ENCODE data around the gene APLF. TPM values are rescaled to one million over a fixed set of nuclear protein-coding genes. Genes with fewer than 3 reads are reported as not detected.

The APLF gene
- total and polyA plus RNA-seq, 2 donors from 2014 or later: 0.95 to 5.9 TPM

GRCh38 chr2:68501768-68502167 is 34.4 kb downstream of the APLF start:
- no peaks in the 10 kb centered on the region for H3K27me3 ChIP-seq (ENCODE audit: control insufficient read depth, insufficient read depth, low read length)
- FAIRE-seq (no peak), DNase-seq (no peak)
- no peak overlapping the region for H3K9ac ChIP-seq (ENCODE audit: low read length in 3 of 3)
- intact Hi-C loops (cut with DNase I): no loop called here
- H3K27ac ChIP-seq (ENCODE audit: low read depth in 2 of 2, low read length in 2 of 2): no peak overlapping the region
- TF ChIP-seq CTCF (IDR thresholded peaks at IDR 0.05; ENCODE audit: borderline replicate concordance, extremely low read depth, insufficient read depth): no peak
- no peaks in the 10 kb centered on the region for H3K36me3 ChIP-seq (ENCODE audit: control insufficient read depth in 2 of 3, insufficient read depth in 3 of 3, low read length in 3 of 3)
- peaks cover 0 to 4% (median 0%) of the 10 kb centered on the region in 3 donors for H3K9me3 ChIP-seq (ENCODE audit: control insufficient read depth in 2 of 3, insufficient read depth in 1 of 3, low read length in 3 of 3)
- no peak overlapping the region for H3K4me3 ChIP-seq (ENCODE audit: low read length in 3 of 3)
- no peaks in the 10 kb centered on the region for H3K4me1 ChIP-seq (ENCODE audit: control insufficient read depth in 2 of 3, insufficient read depth in 2 of 3, low read depth in 1 of 3, low read length in 3 of 3)

GRCh38 chr2:68505603-68506159 is 38.3 kb downstream of the APLF start:
- H3K4me1 ChIP-seq (ENCODE audit: control insufficient read depth in 2 of 3, insufficient read depth in 2 of 3, low read depth in 1 of 3, low read length in 3 of 3): no peaks in the 10 kb centered on the region
- intact Hi-C loops (cut with DNase I): no loop called here
- no peak overlapping the region for H3K9ac ChIP-seq (ENCODE audit: low read length in 3 of 3)
- FAIRE-seq: no peak
- no peaks in the 10 kb centered on the region for H3K27me3 ChIP-seq (ENCODE audit: control insufficient read depth, insufficient read depth, low read length)
- H3K4me3 ChIP-seq (ENCODE audit: low read length in 3 of 3): no peak overlapping the region
- no peaks in the 10 kb centered on the region for H3K9me3 ChIP-seq (ENCODE audit: control insufficient read depth in 2 of 3, insufficient read depth in 1 of 3, low read length in 3 of 3)
- no peak overlapping the region for H3K27ac ChIP-seq (ENCODE audit: low read depth in 2 of 2, low read length in 2 of 2)
- TF ChIP-seq CTCF (IDR thresholded peaks at IDR 0.05; ENCODE audit: borderline replicate concordance, extremely low read depth, insufficient read depth): no peak
- H3K36me3 ChIP-seq (ENCODE audit: control insufficient read depth in 2 of 3, insufficient read depth in 3 of 3, low read length in 3 of 3): no peaks in the 10 kb centered on the region
- DNase-seq: no peak

- H3K36me3 ChIP-seq (ENCODE audit: control insufficient read depth in 2 of 3, insufficient read depth in 3 of 3, low read length in 3 of 3): no peaks in the 10 kb centered on the region
- DNase-seq (no peak), FAIRE-seq (no peak)
- H3K27ac ChIP-seq (ENCODE audit: low read depth in 2 of 2, low read length in 2 of 2): no peak overlapping the region
- H3K27me3 ChIP-seq (ENCODE audit: control insufficient read depth, insufficient read depth, low read length): no peaks in the 10 kb centered on the region
- no peak for TF ChIP-seq CTCF (IDR thresholded peaks at IDR 0.05; ENCODE audit: borderline replicate concordance, extremely low read depth, insufficient read depth)
- no peak overlapping the region for H3K4me3 ChIP-seq (ENCODE audit: low read length in 3 of 3)
- no peak overlapping the region for H3K9ac ChIP-seq (ENCODE audit: low read length in 3 of 3)
- H3K9me3 ChIP-seq (ENCODE audit: control insufficient read depth in 2 of 3, insufficient read depth in 1 of 3, low read length in 3 of 3): no peaks in the 10 kb centered on the region
- intact Hi-C loops (cut with DNase I): no loop called here
- no peaks in the 10 kb centered on the region for H3K4me1 ChIP-seq (ENCODE audit: control insufficient read depth in 2 of 3, insufficient read depth in 2 of 3, low read depth in 1 of 3, low read length in 3 of 3)
Observed at GRCh38 chr2:68506170-68506569, 38.8 kb downstream of the APLF start.

GRCh38 chr2:68512326-68512725 is 44.9 kb downstream of the APLF start:
- Histone ChIP-seq H3K9me3 (ENCODE audit: control insufficient read depth in 2 of 3, insufficient read depth in 1 of 3, low read length in 3 of 3) (no peaks in the 10 kb centered on the region), H3K27ac (ENCODE audit: low read depth in 2 of 2, low read length in 2 of 2) (no peak overlapping the region), H3K36me3 (ENCODE audit: control insufficient read depth in 2 of 3, insufficient read depth in 3 of 3, low read length in 3 of 3) (no peaks in the 10 kb centered on the region), H3K4me3 (ENCODE audit: low read length in 3 of 3) (no peak overlapping the region), H3K9ac (ENCODE audit: low read length in 3 of 3) (no peak overlapping the region), H3K4me1 (ENCODE audit: control insufficient read depth in 2 of 3, insufficient read depth in 2 of 3, low read depth in 1 of 3, low read length in 3 of 3) (no peaks in the 10 kb centered on the region), H3K27me3 (ENCODE audit: control insufficient read depth, insufficient read depth, low read length) (no peaks in the 10 kb centered on the region)
- intact Hi-C loops (cut with DNase I): no loop called here
- FAIRE-seq: no peak
- TF ChIP-seq CTCF (IDR thresholded peaks at IDR 0.05; ENCODE audit: borderline replicate concordance, extremely low read depth, insufficient read depth): no peak
- no peak for DNase-seq
